Middle frontal gyrus (tissue), 1 donor: ENCODE measurements around the gene PARD3.
"Not testable (repeated sequence)": the region's sequence is repeated elsewhere in the genome, so short reads cannot be mapped to it uniquely, and the experiment has no call there.

ENCODE experiments used
- DNase-seq: peaks from one replicate; pipeline ENCODE4 v3.0.0-alpha.2; 2015; ENCODE audit warnings: low spot score; ENCODE audit errors: extremely low spot score

The PARD3 gene

DNA sequence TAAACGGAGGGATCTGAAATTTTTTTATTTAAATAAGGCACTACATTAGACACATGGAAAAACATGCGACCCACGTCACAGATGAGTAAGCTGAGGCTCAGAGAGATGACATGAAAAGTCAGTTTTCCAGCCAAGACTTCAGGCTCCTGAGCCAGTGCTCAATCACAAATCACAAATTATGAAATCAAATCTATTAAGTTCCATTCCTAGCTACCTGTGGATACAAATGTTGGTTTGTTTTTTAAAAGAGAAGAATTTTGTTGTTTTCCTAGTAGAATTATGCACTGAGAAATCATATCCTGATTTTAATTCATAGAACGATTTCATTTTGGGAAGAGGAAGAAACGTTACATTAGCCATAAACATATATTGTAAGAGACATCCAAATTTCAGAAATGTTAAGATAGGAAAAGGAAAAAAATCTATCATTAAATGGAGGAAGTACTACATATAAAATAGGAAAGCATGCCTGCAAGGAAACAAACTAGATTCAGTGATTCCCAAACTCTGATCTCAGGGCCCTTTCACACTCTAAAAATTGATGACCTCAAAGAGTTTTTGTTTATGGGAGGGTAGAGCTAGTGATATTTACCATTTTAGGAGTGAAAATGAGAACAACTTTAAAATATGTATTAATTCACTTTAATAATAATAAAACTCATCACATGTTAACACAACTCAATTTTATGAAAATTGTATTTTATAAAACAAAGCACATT, 340.4 kb downstream of the PARD3 start:
- no peak for DNase-seq

DNA sequence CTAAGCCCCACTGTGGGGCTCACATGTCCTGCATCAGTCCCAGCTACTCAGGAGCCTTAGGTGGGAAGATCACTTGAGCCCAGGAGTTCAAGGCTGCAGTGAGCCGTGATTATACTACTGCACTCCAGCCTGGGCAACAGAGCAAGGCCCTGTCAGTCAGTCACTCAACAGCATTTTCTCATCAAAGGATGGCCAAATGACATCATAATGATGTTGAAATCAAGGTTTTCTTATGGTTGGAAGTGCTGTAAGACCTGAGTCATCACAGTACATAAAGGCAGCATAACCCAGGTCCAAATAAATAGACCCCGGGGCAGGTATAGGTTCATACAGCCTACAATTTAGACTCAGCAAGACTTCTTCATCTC, 341.1 kb downstream of the PARD3 start:
- no peak for DNase-seq

DNA sequence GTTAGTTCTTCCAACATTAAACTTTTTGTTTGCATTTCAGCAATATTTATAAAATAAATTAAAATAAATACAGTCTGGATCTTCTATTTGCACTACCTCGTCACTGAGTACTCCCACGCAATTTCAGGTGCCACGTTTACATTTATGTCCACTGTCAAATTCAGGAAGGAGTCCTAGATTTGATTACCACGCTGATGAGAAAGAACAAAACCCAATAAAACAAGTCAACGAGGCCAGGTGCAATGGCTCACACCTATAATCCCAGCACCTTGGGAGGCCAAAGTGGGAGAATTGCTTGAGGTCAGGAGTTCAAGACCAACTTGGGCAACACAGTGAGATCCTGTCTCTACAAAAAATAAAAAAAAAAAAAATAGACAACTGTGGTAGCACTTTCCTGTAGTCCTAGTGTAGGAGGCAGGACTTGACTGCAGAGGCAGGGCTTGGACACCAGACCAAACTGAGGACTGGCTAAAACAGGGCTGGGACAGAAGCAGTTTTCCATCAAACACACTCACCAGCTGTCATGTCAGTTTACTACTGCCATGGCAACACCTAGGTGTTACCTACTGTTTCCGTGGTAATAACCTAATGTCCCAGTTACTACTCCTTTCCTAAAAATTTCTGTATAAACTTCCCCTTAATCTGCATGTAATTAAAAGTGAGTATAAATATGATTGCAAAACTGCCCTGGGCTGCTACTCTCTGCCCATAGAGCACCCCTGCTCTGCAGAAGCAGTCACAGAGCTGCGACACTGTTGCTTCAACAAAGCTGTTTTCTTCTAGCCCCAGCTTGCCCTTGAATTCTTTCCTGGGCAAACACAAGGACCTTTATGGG, 341.7 kb downstream of the PARD3 start:
- DNase-seq = no peak

DNA sequence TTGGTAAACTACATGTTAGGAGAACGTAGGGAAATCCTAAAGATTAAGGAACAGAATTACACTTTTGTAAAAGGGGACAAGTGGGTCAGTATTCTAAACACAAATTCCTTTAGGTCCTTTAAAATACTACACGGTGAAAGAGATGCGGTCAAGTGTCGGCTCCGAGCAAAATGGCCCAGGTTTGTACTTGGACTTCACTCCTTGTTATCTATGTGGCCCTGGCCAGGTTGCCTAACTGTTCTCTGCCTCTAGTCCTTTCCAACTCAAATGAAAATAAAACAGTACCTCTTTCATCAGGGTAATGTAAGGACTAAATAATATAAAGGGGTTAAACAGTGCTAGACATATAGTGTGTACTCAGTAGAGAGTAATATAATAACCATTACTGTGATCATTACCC, 344.8 kb downstream of the PARD3 start:
- DNase-seq = no peak

DNA sequence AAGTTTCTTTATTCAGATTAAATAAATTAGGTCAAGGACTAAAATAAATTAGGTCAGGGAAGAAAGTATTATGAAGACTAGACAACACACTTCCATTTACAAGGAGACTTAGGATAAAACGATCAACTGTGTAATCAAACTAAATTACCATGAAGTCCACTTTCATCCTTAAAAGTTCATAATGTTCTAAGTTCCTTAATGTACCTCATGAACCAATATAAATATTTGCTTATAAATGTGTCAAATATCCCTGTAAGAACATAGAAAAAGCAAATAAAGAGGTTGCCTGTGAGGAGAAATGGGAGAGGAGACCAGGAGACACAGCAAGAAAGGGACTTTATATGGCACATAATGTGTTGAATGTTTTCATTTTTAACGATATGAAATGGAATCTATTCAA, 345.6 kb downstream of the PARD3 start:
- no peak for DNase-seq

DNA sequence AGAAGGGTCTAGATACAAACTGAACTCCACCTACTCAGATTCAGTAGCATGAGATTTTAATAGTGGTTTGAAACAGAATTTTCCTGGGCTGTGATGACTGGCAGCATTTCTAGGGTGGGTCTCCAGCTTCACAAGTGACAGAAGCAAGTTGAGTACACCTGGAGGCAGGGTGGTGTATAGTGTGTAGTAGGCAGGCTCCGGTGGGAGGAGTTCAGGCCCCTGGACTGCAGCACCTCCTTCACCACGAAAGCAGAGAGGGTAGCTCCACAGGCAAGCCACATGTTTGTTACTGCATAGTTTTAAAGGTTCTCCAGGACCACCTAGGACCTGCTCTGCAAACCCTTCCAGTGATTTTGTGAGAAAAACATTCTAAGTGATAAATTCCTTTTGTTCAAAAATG, 347.2 kb downstream of the PARD3 start:
- no peak for DNase-seq

DNA sequence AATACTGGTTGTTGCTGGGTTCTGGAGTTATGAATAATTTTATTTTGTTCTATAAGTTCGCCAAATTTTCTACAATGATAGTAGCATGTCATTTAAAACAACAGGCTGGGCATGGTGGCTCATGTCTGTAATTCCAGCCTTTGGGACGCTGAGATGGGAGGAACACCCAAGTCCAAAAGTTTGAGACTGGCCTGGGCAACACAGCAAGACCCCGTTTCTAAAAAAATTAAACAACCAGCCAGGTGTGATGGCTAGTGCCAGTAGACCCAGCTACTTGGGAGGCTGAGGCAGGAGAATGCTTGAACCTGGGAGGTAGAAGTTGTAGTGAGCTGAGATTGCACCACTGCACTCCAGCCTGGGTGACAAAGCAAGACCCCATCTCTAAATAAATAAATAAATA, 347.7 kb downstream of the PARD3 start:
- DNase-seq = no peak

DNA sequence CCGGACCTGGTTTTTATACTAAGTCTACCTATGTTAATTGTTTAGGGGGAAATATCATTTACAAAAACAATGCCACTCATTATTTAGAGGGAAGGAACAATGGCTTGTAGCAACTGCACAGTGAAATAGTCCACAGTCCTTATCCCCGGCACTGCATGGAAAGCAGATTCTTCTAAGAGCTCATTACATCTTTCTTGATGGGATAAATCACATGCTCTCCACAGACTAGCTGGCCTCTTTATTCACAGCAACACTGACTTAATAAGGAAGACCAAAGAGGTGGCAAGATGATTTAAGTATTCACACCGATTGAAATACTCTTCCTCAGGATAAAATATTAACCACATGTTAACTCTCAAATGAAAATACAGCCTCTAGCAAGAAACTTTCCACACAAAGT, 349.4 kb downstream of the PARD3 start:
- DNase-seq = no peak

DNA sequence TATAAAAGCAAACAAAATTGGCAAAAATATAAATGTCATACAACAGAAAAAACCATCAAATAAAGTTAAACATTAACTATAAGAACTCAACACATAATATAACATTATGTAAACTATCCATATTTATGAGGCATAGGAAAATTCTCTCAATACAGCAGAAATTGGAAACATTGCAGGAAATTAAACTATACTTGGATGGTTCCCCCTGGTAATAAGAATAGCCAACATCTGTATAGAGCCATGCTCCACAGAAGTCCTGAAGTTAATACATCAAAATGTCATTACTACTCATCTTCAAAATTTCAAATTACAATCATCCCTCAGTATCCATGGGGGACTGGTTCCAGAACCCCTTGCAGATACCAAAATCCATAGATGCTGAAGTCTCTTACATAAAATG, 350.5 kb downstream of the PARD3 start:
- DNase-seq = no peak

DNA sequence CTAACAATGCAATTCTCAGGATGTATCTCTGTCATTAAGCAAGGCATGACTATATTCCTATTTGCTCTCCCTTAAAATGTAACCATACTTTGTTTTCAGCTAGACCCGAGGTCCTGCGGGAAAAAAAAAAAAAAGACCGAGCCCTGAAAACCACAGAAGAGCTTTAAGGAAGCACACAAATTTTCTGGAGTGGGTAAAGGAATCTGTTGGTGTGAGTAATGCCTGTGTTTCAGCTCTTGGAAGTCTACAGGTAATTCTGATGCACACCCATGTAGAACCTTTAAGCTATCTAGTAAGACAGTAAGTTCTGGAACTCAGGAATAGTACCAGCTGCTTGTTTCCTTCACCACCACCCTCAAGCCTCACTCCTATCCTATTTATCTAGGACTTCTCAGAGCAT, 351.1 kb downstream of the PARD3 start:
- no peak for DNase-seq

DNA sequence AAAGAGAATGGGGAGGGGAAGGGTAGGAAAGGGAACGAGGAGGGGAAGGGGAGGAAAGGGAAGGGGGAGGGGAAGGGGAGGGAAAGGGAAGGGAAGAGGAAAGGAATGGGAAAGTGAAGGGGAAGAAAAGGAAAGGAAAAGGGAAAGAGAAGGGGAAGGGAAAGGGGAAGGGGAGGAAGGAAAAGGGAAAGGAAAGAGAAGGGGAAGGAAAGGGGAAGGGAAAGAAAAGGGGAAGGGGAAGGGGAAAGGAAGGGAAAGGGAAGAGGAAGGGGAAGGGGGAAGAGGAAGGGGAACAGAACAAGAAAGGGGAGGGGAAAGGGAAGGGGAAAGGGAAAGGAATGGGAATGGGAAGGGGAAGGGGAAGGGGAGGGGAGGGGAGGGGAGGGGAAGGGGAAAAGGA, 352.1 kb downstream of the PARD3 start:
- no peak for DNase-seq

DNA sequence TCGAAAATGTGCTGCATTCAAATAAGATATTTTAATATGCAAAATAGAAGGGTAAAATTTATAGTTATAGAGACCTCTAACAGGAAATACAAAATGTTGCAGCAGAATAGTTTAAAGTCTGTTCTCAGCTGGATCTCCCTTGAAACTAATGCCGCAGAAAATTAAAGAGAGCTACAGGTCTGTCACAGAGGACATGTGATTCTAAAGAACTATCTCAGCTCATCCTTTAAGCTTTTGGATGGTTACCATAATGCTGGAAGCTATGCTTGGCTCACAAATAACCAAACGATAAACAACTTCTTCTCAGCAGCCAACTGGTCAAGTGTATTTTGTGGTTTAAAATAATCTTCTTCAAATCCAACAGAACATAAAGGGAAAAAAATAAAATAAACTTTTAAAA, 353.0 kb downstream of the PARD3 start:
- DNase-seq = no peak

DNA sequence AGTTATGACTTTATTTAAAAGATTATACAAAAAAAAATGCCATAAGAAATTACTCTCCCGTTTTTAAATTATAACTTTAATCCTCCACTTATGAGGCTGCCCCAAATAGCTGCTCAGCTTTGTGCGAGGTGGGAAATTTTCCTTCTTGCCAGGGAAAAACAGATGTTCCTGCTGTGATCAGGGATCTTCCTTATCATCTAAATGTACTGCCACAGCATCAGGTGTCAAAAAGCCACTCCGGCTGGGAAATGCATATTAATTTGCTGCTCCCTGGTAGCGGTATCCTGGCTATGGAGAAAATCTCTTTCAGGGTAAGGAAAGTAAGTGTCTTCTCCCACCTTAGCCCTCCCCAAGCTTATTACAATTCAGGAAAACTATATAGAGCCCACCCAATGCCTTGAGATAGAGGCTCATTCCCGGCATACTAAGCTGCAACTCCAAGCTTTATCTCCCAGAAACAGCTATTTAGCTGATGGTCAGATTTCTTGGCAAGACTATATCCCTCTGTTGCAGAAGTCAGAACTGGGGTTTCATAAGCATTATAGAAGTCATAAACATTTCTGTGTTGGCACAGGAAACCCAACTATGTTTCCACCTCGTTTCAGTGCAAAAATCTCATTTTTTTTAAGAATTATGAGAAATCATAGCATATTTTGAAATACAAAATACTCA, 360.4 kb downstream of the PARD3 start:
- no peak for DNase-seq

DNA sequence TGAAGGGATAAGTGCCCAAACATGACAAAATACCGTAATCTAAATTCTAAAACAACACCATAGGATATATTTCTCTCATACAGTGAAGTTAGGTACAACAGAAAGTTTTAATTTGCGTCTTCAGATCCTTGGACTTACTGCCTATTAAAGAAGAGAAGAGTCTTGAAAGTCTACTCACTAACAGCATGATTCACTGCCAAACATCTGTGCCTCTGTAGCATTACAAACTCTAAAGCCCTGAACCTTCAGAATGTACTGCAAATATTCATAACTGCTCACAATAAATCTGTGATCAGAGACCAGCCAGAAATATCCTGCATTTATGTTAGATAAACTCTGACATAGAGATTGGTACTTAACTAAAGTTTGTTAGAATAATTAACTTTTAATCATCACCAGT, 365.3 kb downstream of the PARD3 start:
- no peak for DNase-seq

DNA sequence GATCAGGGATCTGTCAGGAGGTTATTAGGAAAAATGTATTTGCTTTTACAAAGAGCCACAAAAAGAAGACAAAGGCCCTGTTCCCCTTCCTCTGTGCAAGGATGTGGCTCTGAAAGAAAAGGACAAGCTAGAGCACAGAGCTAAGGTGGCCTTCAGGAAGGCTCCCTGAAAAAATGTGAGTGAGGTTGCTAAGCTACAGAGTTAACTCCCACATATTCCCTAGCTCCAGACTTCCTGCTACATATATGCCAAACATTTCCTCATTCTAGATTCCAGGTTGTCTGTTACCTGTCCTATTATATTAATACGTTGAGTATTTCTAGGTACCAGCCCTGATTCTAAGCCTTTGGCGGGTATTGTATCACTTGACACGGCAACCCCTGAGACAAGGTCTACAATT, 369.0 kb downstream of the PARD3 start:
- DNase-seq = no peak

DNA sequence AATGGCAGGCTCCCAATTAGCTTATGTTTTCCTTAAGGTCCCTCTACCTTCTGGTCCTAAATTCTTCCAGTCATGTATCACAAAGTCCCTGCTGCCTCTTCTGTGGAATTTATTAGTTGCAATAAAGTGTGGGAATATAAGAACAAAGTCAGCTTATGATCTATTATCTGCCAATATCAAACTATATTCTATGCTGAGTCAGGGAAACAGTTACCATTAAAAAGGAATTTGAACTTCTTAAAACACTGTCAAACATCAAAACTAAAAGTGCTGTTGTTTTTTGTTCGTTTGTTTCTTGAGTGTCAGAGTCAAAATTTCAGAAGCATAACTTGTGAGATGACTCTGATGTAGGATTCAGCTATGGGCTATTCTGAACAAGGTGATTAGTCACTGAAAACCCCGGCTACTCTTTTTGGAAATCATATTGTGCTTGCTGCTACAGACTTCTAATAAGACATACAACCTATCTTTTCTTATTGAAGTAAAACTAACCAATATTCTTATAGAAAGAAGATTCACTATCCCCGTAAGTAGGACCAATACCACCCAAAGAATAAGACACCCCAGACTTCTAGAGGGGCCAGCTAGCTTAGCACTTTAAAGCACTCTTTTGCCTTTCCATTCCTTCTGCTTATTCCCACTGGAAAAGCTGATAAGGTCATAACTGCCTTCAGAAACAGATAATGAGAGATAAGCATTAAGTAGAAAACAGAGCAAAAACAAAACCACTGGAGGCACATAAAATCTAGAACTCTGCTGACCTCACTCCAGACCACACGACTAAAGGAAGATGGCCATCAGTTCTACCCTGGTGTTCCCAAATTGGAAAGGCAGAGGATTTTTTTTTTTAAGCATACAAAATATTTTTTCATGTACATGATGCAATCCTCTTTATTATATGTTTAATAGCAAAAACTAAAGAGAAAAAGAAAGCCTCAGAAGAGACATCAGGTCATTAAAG, 370.6 kb downstream of the PARD3 start:
- DNase-seq = no peak

DNA sequence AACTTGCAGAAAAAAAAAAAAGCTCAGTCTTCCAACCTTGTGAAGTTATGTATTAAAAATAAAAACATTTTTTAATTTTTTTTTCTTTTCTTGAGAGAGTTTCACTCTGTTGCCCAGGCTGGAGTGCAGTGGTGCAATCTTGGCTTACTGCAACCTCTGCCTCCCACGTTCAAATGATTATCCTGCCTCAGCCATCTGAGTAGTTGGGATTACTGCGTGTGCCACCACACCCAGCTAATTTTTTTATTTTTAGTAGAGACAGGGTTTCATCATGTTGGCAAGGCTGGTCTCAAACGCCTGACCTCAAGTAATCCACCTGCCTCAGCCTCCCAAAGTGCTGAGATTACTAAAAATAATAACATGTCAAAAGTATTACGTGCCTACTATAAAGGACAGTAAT, 375.7 kb downstream of the PARD3 start:
- DNase-seq = not testable (repeated sequence)

DNA sequence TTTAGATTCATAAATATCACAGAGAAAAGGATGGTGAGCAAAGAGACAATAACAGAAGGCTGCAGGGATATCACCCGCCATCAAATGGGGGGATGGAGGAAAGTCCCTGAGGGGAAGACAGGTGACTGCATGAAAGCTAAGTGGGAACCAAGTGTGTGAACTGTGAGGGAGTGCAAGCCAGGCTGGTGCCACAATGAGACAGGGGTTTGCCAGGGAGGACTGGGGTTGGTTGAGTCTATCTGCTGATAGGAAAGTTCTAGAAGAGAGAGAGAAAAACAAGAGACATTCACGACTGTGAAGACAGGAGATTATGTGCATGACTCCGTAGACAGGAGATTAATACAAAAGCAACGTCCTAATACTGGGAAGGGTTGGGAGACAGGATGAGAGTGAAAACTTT, 376.4 kb downstream of the PARD3 start:
- no peak for DNase-seq

DNA sequence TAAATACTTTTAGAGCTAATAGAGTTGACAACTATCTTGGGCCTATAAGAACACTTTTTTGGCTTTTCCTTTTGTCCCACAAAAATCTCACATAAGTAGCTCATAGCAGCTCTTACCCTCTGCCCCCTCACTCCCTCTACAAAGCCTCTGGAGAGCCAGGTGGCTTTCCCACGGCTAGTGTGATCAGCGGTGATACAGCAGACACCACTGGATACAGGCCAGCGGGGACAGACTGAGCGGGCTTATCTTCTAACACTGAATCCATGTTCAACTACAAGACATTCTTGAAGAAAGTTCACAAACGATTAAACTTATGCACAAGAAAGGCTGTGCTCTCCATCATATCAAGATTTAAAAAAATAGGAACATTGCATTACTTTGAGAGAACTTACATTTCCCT, 377.2 kb downstream of the PARD3 start:
- DNase-seq = no peak

DNA sequence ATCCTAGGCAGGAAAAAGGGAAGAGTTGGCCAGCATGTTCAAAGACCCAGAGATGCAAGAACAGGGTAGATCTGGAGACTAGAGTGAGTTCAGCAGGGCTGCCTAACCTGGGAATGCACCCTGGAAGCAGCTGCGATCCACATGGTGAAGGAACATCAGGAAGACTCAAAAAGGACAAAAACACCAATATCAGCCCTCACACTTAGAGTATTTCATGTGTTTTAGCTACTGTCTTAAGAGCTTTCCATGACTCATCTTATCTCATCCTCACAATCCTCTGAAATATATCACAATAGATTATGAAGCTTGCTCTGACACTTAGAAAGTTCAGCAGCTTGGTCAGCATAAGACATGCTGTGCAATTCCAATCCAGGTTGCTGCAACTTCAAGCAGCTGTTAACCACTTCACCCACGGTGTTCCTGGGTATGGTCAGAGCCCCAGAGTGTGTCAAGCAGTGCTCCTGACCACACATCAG, 380.9 kb downstream of the PARD3 start:
- no peak for DNase-seq
